PC-3 (cell line): ENCODE measurements around the gene C11orf21. TPM values are rescaled to one million over a fixed set of nuclear protein-coding genes. Genes with fewer than 3 reads are reported as not detected.
"Not testable (repeated sequence)": the region's sequence is repeated elsewhere in the genome, so short reads cannot be mapped to it uniquely, and the experiment has no call there.

Experiments used
- ATAC-seq: fragments of 200-7000 bp; cut with Tn5 transposase; 2 replicates; pipeline ENCODE4 v1.9.1; 2020; ENCODE audit warnings: mild to moderate bottlenecking, moderate library complexity
- BruUV-seq: library from RNA; stranded (reverse); fragments of 400-500 nt; replicated peaks from 2 replicates; lab custom pipeline; 2021; lab: Mats Ljungman, UMichigan
- CTCF ChIA-PET: fragments of 300-600 bp; sonication (Branson Sonifier 250); formaldehyde crosslinking; loops from one replicate; lab custom pipeline; 2022; ENCODE audit warnings: antibody characterized with exemption; lab: Charles Lee
- POLR2A ChIA-PET: fragments of 300-600 bp; sonication (Branson Sonifier 250); formaldehyde crosslinking; loops from one replicate; lab custom pipeline; 2022; ENCODE audit warnings: antibody characterized with exemption; ENCODE audit not compliant: unreplicated experiment; lab: Charles Lee
- DNase-seq: peaks from one replicate; pipeline ENCODE4 v3.0.0-alpha.2; 2015
- H2AFZ ChIP-seq: fragments of 300-600 bp; sonication (generic); 2 replicates; pipeline ENCODE4 v1.6.0; 2016; ENCODE audit warnings: antibody characterized with exemption, low read length
- H3F3A ChIP-seq: fragments of 300-600 bp; sonication (generic); one replicate; pipeline ENCODE4 v1.6.0; 2017; ENCODE audit warnings: antibody characterized with exemption, low read length, control low read depth, mild to moderate bottlenecking; ENCODE audit not compliant: unreplicated experiment
- H3K27ac ChIP-seq: fragments of 300-600 bp; sonication (generic); 2 replicates; pipeline ENCODE4 v1.5.1; 2016; ENCODE audit warnings: mild to moderate bottlenecking, low read length
- H3K27me3 ChIP-seq: fragments of 300-600 bp; sonication (generic); 2 replicates; pipeline ENCODE4 v1.6.1; 2016; ENCODE audit warnings: low read length, mixed read lengths
- H3K36me3 ChIP-seq: fragments of 300-600 bp; sonication (generic); 2 replicates; pipeline ENCODE4 v1.6.1; 2016; ENCODE audit warnings: low read depth, mixed run types, low read length, mixed read lengths
- H3K4me1 ChIP-seq: fragments of 300-600 bp; sonication (generic); 2 replicates; pipeline ENCODE4 v1.5.1; 2016; ENCODE audit warnings: low read length; ENCODE audit not compliant: insufficient read depth
- H3K4me2 ChIP-seq: fragments of 300-600 bp; sonication (generic); 2 replicates; pipeline ENCODE4 v1.6.0; 2016; ENCODE audit warnings: low read length
- H3K4me3 ChIP-seq: fragments of 300-600 bp; sonication (generic); 2 replicates; pipeline ENCODE4 v1.5.1; 2016; ENCODE audit warnings: mild to moderate bottlenecking, low read length, mixed read lengths
- H3K79me2 ChIP-seq: fragments of 300-600 bp; sonication (generic); 2 replicates; pipeline ENCODE4 v1.6.1; 2017; ENCODE audit warnings: low read length, mixed read lengths
- H3K9ac ChIP-seq: fragments of 300-600 bp; sonication (generic); 2 replicates; pipeline ENCODE4 v1.6.0; 2016; ENCODE audit warnings: mild to moderate bottlenecking, low read length
- H3K9me2 ChIP-seq: fragments of 300-600 bp; sonication (generic); replicated peaks from 2 replicates; pipeline ENCODE4 v1.6.1; 2016; ENCODE audit warnings: mixed run types, low read length, mixed read lengths
- H3K9me3 ChIP-seq: fragments of 300-600 bp; sonication (generic); 2 replicates; pipeline ENCODE4 v1.6.1; 2016; ENCODE audit warnings: low read length, mixed read lengths
- H4K20me1 ChIP-seq: fragments of 300-600 bp; sonication (generic); 2 replicates; pipeline ENCODE4 v1.6.1; 2016; ENCODE audit warnings: low read length, mixed read lengths
- CTCF ChIP-seq: fragments of 300-600 bp; sonication (generic); conservative IDR thresholded peaks from 2 replicates; pipeline ENCODE4 v1.5.1; 2017; ENCODE audit warnings: antibody characterized with exemption, low read depth, mild to moderate bottlenecking, low read length
- EZH2 ChIP-seq: fragments of 300-600 bp; sonication (generic); IDR thresholded peaks from one replicate; pipeline ENCODE4 v1.6.1; 2017; ENCODE audit warnings: antibody characterized with exemption, mild to moderate bottlenecking, low read length; ENCODE audit not compliant: unreplicated experiment
- EZH2phosphoT487 ChIP-seq: fragments of 300-600 bp; sonication (generic); IDR thresholded peaks from 2 replicates; pipeline ENCODE4 v1.6.1; 2018; ENCODE audit warnings: mild to moderate bottlenecking, antibody characterized with exemption, low read length, borderline replicate concordance
- intact Hi-C: fragments of 100-400 bp; cut with micrococcal nuclease; formaldehyde crosslinking; loops from 2 replicates; pipeline ENCODE4 v1.9.0; 2023
- total RNA-seq: library from RNA; depleted of rRNA; stranded (reverse); fragments of >200 nt; gene quantifications from 2 replicates; pipeline ENCODE4 v1.2.3, GENCODE V29; 2014

The C11orf21 gene
- total RNA-seq, 1 experiment from 2014 or later: not detected

- H3K9ac ChIP-seq: no peak overlapping the region
- no peaks in the 10 kb centered on the region for H3K36me3 ChIP-seq
- H3K4me1 ChIP-seq: no peaks in the 10 kb centered on the region; the same call in 1 of the 2 replicates
- ATAC-seq: no peak
- no peaks in the 10 kb centered on the region for H3K9me3 ChIP-seq
- no peaks in the 10 kb centered on the region for H3K79me2 ChIP-seq
- H3K27me3 ChIP-seq: peaks cover 37% of the 10 kb centered on the region
- intact Hi-C loops: no loop called here
- H3F3A ChIP-seq: no peaks in the 10 kb centered on the region
- no peak for DNase-seq
- no peak for TF ChIP-seq EZH2phosphoT487
- no peak for TF ChIP-seq CTCF
- no peak for TF ChIP-seq EZH2
- no TSS peak for BruUV-seq
- POLR2A ChIA-PET: interaction anchor here (0.6 kb wide), 1 partner anchor 515 kb away, joined by 7 read pairs; no protein-coding TSS in a partner anchor
- no peak overlapping the region for H3K27ac ChIP-seq
- H3K9me2 ChIP-seq: no peaks in the 10 kb centered on the region
- no peak overlapping the region for H3K4me2 ChIP-seq
- H3K4me3 ChIP-seq: no peak overlapping the region
- H2AFZ ChIP-seq: no peak overlapping the region
- CTCF ChIA-PET: no interaction called here
- no peaks in the 10 kb centered on the region for H4K20me1 ChIP-seq
Observed at GRCh38 chr11:2287091-2287490, 14.6 kb downstream of the C11orf21 start.

GRCh38 chr11:2286350-2286749 is 15.4 kb downstream of the C11orf21 start:
- BruUV-seq, H3K4me1 ChIP-seq, H3K4me3 ChIP-seq, DNase-seq, CTCF ChIA-PET, H4K20me1 ChIP-seq, H3K4me2 ChIP-seq, POLR2A ChIA-PET, H3K9ac ChIP-seq, H2AFZ ChIP-seq, H3K27ac ChIP-seq, H3K79me2 ChIP-seq, H3K9me2 ChIP-seq, intact Hi-C loops, H3K36me3 ChIP-seq, ATAC-seq, H3K9me3 ChIP-seq, H3F3A ChIP-seq: not testable (repeated sequence)
- H3K27me3 ChIP-seq: peaks cover 45% of the 10 kb centered on the region

DNA sequence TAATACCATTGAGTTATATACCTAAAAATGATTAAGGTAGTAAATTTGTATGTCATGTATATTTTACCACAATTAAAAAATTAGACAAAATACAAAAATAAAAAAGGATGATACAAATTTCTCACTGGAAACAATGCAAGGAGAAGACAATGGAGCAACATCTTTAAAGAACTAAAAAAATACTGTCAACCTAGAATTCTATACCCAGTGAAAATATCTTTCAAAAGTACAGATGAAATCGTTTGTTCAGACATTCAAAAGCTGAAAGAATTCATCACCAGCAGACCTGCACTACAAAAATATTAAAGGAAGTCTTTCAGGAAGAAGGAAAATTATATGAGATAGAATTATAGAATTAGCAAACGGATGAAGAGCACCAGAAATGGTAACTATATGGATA is 21.5 kb downstream of the C11orf21 start:
- no peak for DNase-seq
- Histone ChIP-seq H3K79me2 (no peaks in the 10 kb centered on the region), H3K9me3 (0 out of 2 replicates have a peak, but pooled peaks cover 3% of the 10 kb centered on the region), H3K36me3 (no peaks in the 10 kb centered on the region), H3K27ac (no peak overlapping the region), H3K9me2 (no peaks in the 10 kb centered on the region), H3F3A (no peaks in the 10 kb centered on the region), H3K4me3 (no peak overlapping the region), H3K27me3 (peaks cover 38% of the 10 kb centered on the region), H4K20me1 (no peaks in the 10 kb centered on the region), H3K4me2 (no peak overlapping the region), H2AFZ (no peak overlapping the region), H3K4me1 (no peaks in the 10 kb centered on the region), H3K9ac (no peak overlapping the region)
- ATAC-seq: no peak
- CTCF ChIA-PET: no interaction called here
- BruUV-seq: no TSS peak
- TF ChIP-seq EZH2 (no peak), EZH2phosphoT487 (no peak)
- intact Hi-C loops: no loop called here
- POLR2A ChIA-PET: no interaction called here
